ENCODE data around the gene SCGB1A1. TPM values are rescaled to one million over a fixed set of nuclear protein-coding genes. Genes with fewer than 3 reads are reported as not detected.

Gene SCGB1A1
- total and polyA plus RNA-seq, 2 of the 13 experiments (the other 11 are each of a cell fraction or from before 2014, with no cell fraction given), result not detected

DNA sequence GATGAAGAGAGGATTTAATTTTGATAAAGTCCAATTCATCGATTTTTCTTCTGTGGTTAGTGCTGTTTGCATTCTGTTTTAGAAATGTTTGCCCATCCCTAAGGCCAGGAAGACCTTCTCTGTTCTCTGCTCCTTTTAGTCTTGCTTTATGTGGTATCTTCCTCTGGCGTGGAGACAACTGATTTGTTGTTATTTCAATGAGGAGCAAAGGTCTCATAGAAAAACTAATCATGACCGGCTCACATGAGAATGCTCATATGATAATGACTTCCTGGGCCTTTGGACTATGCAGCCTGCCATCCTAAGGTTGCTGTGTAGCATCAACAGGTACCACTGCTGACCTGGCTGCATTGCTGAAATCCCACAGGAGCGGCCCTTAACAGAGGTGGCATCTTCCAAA, 19.8 kb downstream of the SCGB1A1 start (continued):
- TF ChIP-seq, protein P1, sequence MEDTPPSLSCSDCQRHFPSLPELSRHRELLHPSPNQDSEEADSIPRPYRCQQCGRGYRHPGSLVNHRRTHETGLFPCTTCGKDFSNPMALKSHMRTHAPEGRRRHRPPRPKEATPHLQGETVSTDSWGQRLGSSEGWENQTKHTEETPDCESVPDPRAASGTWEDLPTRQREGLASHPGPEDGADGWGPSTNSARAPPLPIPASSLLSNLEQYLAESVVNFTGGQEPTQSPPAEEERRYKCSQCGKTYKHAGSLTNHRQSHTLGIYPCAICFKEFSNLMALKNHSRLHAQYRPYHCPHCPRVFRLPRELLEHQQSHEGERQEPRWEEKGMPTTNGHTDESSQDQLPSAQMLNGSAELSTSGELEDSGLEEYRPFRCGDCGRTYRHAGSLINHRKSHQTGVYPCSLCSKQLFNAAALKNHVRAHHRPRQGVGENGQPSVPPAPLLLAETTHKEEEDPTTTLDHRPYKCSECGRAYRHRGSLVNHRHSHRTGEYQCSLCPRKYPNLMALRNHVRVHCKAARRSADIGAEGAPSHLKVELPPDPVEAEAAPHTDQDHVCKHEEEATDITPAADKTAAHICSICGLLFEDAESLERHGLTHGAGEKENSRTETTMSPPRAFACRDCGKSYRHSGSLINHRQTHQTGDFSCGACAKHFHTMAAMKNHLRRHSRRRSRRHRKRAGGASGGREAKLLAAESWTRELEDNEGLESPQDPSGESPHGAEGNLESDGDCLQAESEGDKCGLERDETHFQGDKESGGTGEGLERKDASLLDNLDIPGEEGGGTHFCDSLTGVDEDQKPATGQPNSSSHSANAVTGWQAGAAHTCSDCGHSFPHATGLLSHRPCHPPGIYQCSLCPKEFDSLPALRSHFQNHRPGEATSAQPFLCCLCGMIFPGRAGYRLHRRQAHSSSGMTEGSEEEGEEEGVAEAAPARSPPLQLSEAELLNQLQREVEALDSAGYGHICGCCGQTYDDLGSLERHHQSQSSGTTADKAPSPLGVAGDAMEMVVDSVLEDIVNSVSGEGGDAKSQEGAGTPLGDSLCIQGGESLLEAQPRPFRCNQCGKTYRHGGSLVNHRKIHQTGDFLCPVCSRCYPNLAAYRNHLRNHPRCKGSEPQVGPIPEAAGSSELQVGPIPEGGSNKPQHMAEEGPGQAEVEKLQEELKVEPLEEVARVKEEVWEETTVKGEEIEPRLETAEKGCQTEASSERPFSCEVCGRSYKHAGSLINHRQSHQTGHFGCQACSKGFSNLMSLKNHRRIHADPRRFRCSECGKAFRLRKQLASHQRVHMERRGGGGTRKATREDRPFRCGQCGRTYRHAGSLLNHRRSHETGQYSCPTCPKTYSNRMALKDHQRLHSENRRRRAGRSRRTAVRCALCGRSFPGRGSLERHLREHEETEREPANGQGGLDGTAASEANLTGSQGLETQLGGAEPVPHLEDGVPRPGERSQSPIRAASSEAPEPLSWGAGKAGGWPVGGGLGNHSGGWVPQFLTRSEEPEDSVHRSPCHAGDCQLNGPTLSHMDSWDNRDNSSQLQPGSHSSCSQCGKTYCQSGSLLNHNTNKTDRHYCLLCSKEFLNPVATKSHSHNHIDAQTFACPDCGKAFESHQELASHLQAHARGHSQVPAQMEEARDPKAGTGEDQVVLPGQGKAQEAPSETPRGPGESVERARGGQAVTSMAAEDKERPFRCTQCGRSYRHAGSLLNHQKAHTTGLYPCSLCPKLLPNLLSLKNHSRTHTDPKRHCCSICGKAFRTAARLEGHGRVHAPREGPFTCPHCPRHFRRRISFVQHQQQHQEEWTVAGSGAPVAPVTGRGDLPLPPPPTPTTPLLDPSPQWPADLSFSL (CRISPR knock-in tag; IDR thresholded peaks at IDR 0.05), result no peak
- TF ChIP-seq NR2F6 (IDR thresholded peaks at IDR 0.05) (peak; percentile 53), NR2F6 (CRISPR knock-in tag; IDR thresholded peaks at IDR 0.05) (peak; percentile 57; the same call in 1 of the 2 replicates), HMG20A (CRISPR knock-in tag; IDR thresholded peaks at IDR 0.05; ENCODE audit: borderline replicate concordance) (peak; percentile 45; the same call in 1 of the 2 replicates), FOXA1 (IDR thresholded peaks at IDR 0.05) (no peak), FOXA1 (CRISPR knock-in tag; IDR thresholded peaks at IDR 0.05) (no peak), ONECUT2 (CRISPR knock-in tag; IDR thresholded peaks at IDR 0.05) (peak; percentile 94), HDAC2 (CRISPR knock-in tag; IDR thresholded peaks at IDR 0.05) (peak; percentile 67), EP300 (IDR thresholded peaks at IDR 0.05; ENCODE audit: low read depth in 2 of 2, low read length in 2 of 2) (peak in 1 of 2 experiments; percentile 61; a peak in 2 of 4 replicates), EP300 (CRISPR knock-in tag; IDR thresholded peaks at IDR 0.05; ENCODE audit: borderline replicate concordance) (no peak), FOXJ3 (CRISPR knock-in tag; IDR thresholded peaks at IDR 0.05; ENCODE audit: borderline replicate concordance) (peak; percentile 65; the same call in 1 of the 2 replicates), CEBPG (CRISPR knock-in tag; IDR thresholded peaks at IDR 0.05) (0 out of 2 replicates have a peak, but pooled peaks have one; percentile 10), PHF21A (CRISPR knock-in tag; IDR thresholded peaks at IDR 0.05) (peak; percentile 47; the same call in 1 of the 2 replicates), KLF6 (CRISPR knock-in tag; IDR thresholded peaks at IDR 0.05) (no peak)
- TF ChIP-seq, protein P2, sequence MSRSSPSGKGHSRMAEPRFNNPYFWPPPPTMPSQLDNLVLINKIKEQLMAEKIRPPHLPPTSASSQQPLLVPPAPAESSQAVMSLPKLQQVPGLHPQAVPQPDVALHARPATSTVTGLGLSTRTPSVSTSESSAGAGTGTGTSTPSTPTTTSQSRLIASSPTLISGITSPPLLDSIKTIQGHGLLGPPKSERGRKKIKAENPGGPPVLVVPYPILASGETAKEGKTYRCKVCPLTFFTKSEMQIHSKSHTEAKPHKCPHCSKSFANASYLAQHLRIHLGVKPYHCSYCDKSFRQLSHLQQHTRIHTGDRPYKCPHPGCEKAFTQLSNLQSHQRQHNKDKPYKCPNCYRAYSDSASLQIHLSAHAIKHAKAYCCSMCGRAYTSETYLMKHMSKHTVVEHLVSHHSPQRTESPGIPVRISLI (CRISPR knock-in tag; IDR thresholded peaks at IDR 0.05; ENCODE audit: borderline replicate concordance), result peak; percentile 79; the same call in 1 of the 2 replicates
- TF ChIP-seq, protein P3, sequence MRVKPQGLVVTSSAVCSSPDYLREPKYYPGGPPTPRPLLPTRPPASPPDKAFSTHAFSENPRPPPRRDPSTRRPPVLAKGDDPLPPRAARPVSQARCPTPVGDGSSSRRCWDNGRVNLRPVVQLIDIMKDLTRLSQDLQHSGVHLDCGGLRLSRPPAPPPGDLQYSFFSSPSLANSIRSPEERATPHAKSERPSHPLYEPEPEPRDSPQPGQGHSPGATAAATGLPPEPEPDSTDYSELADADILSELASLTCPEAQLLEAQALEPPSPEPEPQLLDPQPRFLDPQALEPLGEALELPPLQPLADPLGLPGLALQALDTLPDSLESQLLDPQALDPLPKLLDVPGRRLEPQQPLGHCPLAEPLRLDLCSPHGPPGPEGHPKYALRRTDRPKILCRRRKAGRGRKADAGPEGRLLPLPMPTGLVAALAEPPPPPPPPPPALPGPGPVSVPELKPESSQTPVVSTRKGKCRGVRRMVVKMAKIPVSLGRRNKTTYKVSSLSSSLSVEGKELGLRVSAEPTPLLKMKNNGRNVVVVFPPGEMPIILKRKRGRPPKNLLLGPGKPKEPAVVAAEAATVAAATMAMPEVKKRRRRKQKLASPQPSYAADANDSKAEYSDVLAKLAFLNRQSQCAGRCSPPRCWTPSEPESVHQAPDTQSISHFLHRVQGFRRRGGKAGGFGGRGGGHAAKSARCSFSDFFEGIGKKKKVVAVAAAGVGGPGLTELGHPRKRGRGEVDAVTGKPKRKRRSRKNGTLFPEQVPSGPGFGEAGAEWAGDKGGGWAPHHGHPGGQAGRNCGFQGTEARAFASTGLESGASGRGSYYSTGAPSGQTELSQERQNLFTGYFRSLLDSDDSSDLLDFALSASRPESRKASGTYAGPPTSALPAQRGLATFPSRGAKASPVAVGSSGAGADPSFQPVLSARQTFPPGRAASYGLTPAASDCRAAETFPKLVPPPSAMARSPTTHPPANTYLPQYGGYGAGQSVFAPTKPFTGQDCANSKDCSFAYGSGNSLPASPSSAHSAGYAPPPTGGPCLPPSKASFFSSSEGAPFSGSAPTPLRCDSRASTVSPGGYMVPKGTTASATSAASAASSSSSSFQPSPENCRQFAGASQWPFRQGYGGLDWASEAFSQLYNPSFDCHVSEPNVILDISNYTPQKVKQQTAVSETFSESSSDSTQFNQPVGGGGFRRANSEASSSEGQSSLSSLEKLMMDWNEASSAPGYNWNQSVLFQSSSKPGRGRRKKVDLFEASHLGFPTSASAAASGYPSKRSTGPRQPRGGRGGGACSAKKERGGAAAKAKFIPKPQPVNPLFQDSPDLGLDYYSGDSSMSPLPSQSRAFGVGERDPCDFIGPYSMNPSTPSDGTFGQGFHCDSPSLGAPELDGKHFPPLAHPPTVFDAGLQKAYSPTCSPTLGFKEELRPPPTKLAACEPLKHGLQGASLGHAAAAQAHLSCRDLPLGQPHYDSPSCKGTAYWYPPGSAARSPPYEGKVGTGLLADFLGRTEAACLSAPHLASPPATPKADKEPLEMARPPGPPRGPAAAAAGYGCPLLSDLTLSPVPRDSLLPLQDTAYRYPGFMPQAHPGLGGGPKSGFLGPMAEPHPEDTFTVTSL (CRISPR knock-in tag; IDR thresholded peaks at IDR 0.05; ENCODE audit: borderline replicate concordance), result peak; percentile 71; the same call in 1 of the 2 replicates
- TF ChIP-seq, protein P4, sequence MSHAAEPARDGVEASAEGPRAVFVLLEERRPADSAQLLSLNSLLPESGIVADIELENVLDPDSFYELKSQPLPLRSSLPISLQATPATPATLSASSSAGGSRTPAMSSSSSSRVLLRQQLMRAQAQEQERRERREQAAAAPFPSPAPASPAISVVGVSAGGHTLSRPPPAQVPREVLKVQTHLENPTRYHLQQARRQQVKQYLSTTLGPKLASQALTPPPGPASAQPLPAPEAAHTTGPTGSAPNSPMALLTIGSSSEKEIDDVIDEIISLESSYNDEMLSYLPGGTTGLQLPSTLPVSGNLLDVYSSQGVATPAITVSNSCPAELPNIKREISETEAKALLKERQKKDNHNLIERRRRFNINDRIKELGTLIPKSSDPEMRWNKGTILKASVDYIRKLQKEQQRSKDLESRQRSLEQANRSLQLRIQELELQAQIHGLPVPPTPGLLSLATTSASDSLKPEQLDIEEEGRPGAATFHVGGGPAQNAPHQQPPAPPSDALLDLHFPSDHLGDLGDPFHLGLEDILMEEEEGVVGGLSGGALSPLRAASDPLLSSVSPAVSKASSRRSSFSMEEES (CRISPR knock-in tag; IDR thresholded peaks at IDR 0.05), result peak; percentile 81
